ENCODE results near the gene FAM228B.

DNA sequence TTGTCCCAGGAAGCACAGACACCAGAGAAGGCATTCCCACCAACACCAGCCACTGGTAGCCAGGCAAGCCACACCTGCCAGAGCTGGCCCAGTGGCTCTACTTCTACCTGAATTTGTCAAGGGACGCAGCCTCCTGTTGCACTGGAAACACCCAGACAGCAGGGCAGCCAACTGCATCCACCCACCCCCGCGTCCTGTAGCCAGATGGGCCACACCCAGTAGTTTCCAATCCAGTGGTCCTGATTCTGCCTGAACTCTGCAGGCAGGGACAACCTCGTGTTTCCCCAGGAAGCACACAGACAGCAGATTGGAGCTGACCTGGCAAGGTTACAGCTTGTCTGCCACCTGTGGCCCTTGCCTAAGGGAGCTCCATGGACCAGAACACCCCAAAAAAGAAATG, 18.4 kb upstream of the FAM228B start:
- TF ChIP-seq CTCF (IDR thresholded peaks at IDR 0.05) (no peak), POLR2A (IDR thresholded peaks at IDR 0.05) (no peak)
